Measurements from ENCODE around the gene CNBP. TPM values are rescaled to one million over a fixed set of nuclear protein-coding genes. Genes with fewer than 3 reads are reported as not detected.

The CNBP gene
- total RNA-seq, 4 donors from 2014 or later: 438 to 508 (median 456) TPM

GRCh38 chr3:129218742-129219141 lies 35.0 kb upstream of the CNBP start:
- TF ChIP-seq, protein P1, sequence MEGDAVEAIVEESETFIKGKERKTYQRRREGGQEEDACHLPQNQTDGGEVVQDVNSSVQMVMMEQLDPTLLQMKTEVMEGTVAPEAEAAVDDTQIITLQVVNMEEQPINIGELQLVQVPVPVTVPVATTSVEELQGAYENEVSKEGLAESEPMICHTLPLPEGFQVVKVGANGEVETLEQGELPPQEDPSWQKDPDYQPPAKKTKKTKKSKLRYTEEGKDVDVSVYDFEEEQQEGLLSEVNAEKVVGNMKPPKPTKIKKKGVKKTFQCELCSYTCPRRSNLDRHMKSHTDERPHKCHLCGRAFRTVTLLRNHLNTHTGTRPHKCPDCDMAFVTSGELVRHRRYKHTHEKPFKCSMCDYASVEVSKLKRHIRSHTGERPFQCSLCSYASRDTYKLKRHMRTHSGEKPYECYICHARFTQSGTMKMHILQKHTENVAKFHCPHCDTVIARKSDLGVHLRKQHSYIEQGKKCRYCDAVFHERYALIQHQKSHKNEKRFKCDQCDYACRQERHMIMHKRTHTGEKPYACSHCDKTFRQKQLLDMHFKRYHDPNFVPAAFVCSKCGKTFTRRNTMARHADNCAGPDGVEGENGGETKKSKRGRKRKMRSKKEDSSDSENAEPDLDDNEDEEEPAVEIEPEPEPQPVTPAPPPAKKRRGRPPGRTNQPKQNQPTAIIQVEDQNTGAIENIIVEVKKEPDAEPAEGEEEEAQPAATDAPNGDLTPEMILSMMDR (IDR thresholded peaks at IDR 0.05; ENCODE audit: low read depth): no peak

DNA sequence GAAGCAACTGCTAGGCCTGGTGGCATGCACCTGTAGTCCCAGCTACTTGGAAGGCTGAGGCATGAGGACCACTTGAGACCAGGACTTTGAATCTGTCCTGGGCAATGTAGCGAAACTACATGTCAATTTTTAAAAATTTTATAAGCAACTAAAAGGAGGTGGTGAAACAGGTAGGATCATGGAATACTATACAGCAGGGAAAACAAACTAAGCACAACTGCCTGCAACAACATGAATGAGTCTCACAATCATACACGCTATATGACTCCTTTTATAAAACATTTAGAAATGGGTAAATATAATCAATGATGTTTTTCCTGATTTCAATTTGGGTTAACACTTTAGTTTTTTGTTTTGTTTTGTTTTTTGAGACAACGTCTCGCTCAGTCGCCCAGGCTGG lies 29.5 kb upstream of the CNBP start:
- TF ChIP-seq, protein P1 (IDR thresholded peaks at IDR 0.05; ENCODE audit: low read depth): no peak

GRCh38 chr3:129211772-129212171 lies 28.1 kb upstream of the CNBP start:
- TF ChIP-seq, protein P1 (IDR thresholded peaks at IDR 0.05; ENCODE audit: low read depth): no peak

DNA sequence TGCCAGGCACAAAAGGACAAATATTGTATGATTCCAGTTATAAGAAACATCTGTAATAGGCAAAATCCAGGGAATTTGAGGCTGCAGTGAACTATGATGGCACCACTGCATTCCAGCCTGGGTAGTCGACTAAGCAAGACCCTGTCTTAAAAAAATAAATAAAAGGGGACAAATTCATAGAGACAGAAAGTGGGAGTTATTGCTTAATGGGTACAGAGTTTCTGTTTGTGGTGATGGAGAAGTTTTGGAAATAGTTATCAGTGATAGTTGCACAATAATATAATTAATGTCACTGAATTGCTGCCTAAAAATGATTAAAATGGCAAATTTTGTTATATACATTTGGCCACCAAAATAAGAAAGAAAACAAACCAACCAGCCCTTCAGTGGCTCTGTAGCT lies 27.6 kb upstream of the CNBP start:
- TF ChIP-seq, protein P1 (IDR thresholded peaks at IDR 0.05; ENCODE audit: low read depth): no peak

DNA sequence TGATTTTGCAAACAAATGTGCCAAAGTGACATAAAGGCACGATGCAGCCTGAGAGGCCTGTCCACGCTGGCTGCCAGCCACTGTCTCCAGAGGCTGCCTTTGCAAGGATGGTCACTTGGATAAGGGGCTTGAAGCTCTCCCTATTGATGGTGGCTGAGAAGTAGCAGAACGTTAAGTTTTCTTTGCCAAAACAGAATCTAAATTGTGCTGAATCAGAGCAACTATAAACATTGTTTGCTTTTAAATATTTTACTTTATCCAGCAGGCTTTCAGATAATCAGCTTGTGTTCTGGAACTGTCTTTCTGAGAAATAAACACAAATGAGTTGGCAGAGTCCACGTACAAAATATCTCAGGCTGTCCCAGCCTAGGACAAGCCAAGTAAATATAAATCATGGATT lies 23.8 kb upstream of the CNBP start:
- TF ChIP-seq, protein P1 (IDR thresholded peaks at IDR 0.05; ENCODE audit: low read depth): no peak

DNA sequence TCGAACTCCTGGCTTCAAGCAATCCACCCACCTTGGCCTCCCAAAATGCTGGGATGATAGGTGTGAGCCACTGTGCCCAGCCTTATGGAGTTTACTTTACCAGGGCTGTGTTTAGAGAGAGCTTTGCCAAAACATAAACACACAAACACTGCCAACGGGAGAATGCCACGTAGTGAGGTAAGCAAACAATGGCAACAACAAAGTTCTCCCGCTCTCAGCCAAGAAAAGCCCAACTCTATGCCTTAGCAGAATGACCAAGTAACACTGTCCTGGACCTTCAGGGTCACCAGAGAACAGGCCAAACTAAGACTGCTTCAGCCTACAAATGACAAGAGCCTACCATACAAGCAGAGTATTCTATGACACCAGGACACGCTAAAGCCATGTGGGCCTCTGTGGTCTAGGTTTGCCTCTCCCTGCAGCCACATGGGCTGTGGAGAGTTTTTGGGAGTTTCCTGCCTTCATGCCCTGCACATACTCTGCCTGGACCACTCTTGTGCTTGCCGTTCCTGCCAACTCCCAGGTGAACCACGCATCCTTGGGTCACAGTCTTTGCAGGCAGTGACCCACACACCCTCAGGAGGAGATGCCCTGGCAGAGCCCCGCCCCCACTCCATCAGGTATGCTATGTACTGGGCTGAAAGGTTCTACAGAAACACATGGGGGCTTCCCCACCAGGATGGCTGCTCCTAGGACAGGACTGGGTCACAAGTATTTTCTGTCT lies 21.6 kb upstream of the CNBP start:
- TF ChIP-seq, protein P1 (IDR thresholded peaks at IDR 0.05; ENCODE audit: low read depth): no peak

- TF ChIP-seq, protein P1 (IDR thresholded peaks at IDR 0.05; ENCODE audit: low read depth): no peak
These were observed 20.8 kb upstream of the CNBP start for GRCh38 chr3:129204473-129204872.

All from subcutaneous adipose tissue (tissue), 4 donors.